ENCODE data around the gene ATOH8. TPM values are rescaled to one million over a fixed set of nuclear protein-coding genes. Genes with fewer than 3 reads are reported as not detected.

ATOH8 gene
- total and polyA plus RNA-seq, 4 donors, result 38.6 to 63.3 (median 50.5) TPM

DNA sequence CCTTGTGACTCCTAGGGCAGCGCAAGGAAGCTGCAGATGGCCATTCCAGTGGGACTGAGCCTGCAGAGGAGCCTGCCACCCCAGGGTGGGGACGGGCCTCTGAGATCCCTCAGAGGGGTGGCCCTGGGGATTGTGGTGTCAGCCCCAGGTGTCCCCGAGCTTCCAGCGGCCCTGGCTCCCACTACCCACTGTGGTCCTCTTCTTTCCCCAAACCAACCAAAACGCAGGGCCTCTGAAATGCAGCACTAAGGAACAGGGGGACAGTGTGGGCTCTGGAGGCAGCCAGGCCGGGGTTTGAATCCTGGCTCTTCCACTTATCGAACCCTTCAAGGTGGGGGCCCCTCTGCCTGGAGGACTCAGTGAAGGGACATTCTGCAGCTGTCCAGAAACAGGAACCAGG lies 32.7 kb downstream of the ATOH8 start:
- H3K27me3 ChIP-seq (ENCODE audit: control insufficient read depth in 3 of 3, insufficient read depth in 3 of 3, low read length in 2 of 3), result no peaks in the 10 kb centered on the region
- peak overlapping the region in 1 of 2 donors; percentile 35 for H3K27ac ChIP-seq (ENCODE audit: low read depth in 1 of 2, low read length in 1 of 2)
- H3K36me3 ChIP-seq (ENCODE audit: control insufficient read depth in 4 of 4, insufficient read depth in 4 of 4, low read length in 4 of 4), result peaks cover 0 to 35% (median 25%) of the 10 kb centered on the region in 4 donors
- ATAC-seq (ENCODE audit: insufficient read depth, low FRiP score), result no peak
- H3K4me3 ChIP-seq, result no peak overlapping the region
- no peaks in the 10 kb centered on the region for H3K9me3 ChIP-seq (ENCODE audit: control insufficient read depth in 4 of 4, insufficient read depth in 3 of 4, low read length in 3 of 4)
- H3K4me1 ChIP-seq (ENCODE audit: control insufficient read depth in 5 of 5, insufficient read depth in 5 of 5, low read length in 5 of 5), result peaks cover 0 to 23% (median 8%) of the 10 kb centered on the region in 5 donors
- 92 to 93% methylated on average over 7 of the region's 7 CpGs for WGBS, 2 donors
- no peak overlapping the region for H3K9ac ChIP-seq (ENCODE audit: insufficient read depth in 1 of 2, low read length in 2 of 2)
- TF ChIP-seq, protein P1, sequence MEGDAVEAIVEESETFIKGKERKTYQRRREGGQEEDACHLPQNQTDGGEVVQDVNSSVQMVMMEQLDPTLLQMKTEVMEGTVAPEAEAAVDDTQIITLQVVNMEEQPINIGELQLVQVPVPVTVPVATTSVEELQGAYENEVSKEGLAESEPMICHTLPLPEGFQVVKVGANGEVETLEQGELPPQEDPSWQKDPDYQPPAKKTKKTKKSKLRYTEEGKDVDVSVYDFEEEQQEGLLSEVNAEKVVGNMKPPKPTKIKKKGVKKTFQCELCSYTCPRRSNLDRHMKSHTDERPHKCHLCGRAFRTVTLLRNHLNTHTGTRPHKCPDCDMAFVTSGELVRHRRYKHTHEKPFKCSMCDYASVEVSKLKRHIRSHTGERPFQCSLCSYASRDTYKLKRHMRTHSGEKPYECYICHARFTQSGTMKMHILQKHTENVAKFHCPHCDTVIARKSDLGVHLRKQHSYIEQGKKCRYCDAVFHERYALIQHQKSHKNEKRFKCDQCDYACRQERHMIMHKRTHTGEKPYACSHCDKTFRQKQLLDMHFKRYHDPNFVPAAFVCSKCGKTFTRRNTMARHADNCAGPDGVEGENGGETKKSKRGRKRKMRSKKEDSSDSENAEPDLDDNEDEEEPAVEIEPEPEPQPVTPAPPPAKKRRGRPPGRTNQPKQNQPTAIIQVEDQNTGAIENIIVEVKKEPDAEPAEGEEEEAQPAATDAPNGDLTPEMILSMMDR (IDR thresholded peaks at IDR 0.05; ENCODE audit: control extremely low read depth, extremely low read depth), result no peak
- no peak for DNase-seq

DNA sequence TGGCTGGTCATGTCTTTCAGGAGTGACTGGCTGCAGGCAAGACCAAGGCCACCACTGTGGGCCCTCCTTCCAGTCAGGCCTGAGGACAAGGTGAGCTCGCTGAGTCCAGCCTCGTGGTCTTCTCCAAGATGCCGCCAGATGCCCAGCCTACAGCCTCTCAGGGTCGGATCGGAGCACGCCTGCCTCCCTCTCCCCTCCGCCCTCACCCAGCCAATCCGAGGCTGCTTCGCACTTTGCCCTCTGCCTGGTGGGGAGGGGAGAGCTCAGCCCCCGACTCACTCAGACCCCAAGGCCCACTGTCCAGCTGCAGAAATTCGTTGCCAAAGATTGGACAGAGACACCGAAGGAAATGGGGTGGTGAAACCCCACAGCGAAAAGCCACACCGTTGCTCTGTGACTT lies 33.1 kb downstream of the ATOH8 start:
- peaks cover 0 to 24% (median 8%) of the 10 kb centered on the region in 5 donors for H3K4me1 ChIP-seq (ENCODE audit: control insufficient read depth in 5 of 5, insufficient read depth in 5 of 5, low read length in 5 of 5)
- H3K27ac ChIP-seq (ENCODE audit: low read depth in 1 of 2, low read length in 1 of 2), result no peak overlapping the region
- no peaks in the 10 kb centered on the region for H3K27me3 ChIP-seq (ENCODE audit: control insufficient read depth in 3 of 3, insufficient read depth in 3 of 3, low read length in 2 of 3)
- DNase-seq, result no peak
- no peaks in the 10 kb centered on the region for H3K9me3 ChIP-seq (ENCODE audit: control insufficient read depth in 4 of 4, insufficient read depth in 3 of 4, low read length in 3 of 4)
- no peak overlapping the region for H3K9ac ChIP-seq (ENCODE audit: insufficient read depth in 1 of 2, low read length in 2 of 2)
- no peak for ATAC-seq (ENCODE audit: insufficient read depth, low FRiP score)
- H3K36me3 ChIP-seq (ENCODE audit: control insufficient read depth in 4 of 4, insufficient read depth in 4 of 4, low read length in 4 of 4), result peaks cover 0 to 37% (median 27%) of the 10 kb centered on the region in 4 donors
- WGBS, 2 donors, result 77 to 89% methylated on average over 14 of the region's 14 CpGs
- TF ChIP-seq, protein P1 (IDR thresholded peaks at IDR 0.05; ENCODE audit: control extremely low read depth, extremely low read depth), result no peak
- H3K4me3 ChIP-seq, result no peak overlapping the region

DNA sequence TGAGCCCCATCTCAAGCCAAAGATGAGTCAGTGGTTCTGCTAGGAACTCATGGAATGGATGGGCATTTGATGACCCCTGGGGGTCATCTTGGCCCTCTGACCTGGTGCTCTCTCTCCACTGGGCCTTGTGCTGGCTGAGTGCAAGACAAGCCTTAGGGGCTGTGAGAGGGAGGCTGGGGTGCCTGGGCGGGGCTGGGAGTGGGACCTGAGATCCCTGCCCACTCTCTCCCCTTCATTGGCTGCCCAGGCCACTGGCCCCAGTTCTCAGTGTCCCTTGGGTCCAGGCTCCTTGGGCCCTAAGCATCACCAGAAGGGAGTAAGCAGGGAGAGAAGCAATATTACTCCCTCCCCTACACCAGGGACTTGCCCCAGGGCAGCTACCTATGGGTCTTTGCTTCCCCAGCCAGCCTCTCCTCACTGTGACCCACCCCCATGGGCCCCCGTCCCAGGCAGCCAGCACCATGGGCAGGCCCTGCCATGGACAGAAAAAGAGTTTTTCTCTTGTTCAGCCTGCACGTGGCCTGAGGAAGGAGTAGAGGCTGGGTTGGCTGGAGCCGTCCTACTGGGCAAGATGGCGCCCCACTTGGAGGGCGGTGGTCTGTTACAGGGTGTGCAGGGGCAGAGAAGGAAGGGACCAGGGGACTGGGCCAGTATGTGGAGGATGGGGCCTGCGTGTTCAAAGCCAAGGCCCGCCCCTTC lies 33.6 kb downstream of the ATOH8 start:
- Histone ChIP-seq H3K9me3 (ENCODE audit: control insufficient read depth in 4 of 4, insufficient read depth in 3 of 4, low read length in 3 of 4) (no peaks in the 10 kb centered on the region), H3K4me1 (ENCODE audit: control insufficient read depth in 5 of 5, insufficient read depth in 5 of 5, low read length in 5 of 5) (peaks cover 0 to 30% (median 14%) of the 10 kb centered on the region in 5 donors), H3K27me3 (ENCODE audit: control insufficient read depth in 3 of 3, insufficient read depth in 3 of 3, low read length in 2 of 3) (no peaks in the 10 kb centered on the region), H3K4me3 (no peak overlapping the region), H3K9ac (ENCODE audit: insufficient read depth in 1 of 2, low read length in 2 of 2) (no peak overlapping the region), H3K27ac (ENCODE audit: low read depth in 1 of 2, low read length in 1 of 2) (no peak overlapping the region), H3K36me3 (ENCODE audit: control insufficient read depth in 4 of 4, insufficient read depth in 4 of 4, low read length in 4 of 4) (peaks cover 0 to 39% (median 27%) of the 10 kb centered on the region in 4 donors)
- TF ChIP-seq, protein P1 (IDR thresholded peaks at IDR 0.05; ENCODE audit: control extremely low read depth, extremely low read depth), result no peak
- DNase-seq (no peak), ATAC-seq (ENCODE audit: insufficient read depth, low FRiP score) (no peak)
- WGBS, 2 donors, result 87 to 92% methylated on average over 8 of the region's 8 CpGs

All from lung (tissue), 12 donors.